HepG2 (cell line): ENCODE data around the gene BPIFA1. TPM values are rescaled to one million over a fixed set of nuclear protein-coding genes. Genes with fewer than 3 reads are reported as not detected.
A peak's percentile ranks its signal among the peaks of the same experiment; 100 is the strongest.

Experiments
- CC2D1A ChIP-seq: sonication (generic); formaldehyde crosslinking; IDR thresholded peaks from 2 replicates; pipeline ENCODE4 v1.8.1; 2023; ENCODE audit warnings: mild to moderate bottlenecking, missing genetic modification reagents
- E2F2 ChIP-seq: sonication (generic); formaldehyde crosslinking; IDR thresholded peaks from 2 replicates; pipeline ENCODE4 v1.4.0; 2020; ENCODE audit warnings: missing genetic modification reagents, borderline replicate concordance
- FOXP1 ChIP-seq, 2 experiments: fragments of 450-650 bp in 1 of 2; IDR thresholded peaks; 2 replicates each; pipeline ENCODE4 v1.6.1; 2017 to 2018; ENCODE audit warnings: antibody characterized with exemption in 1 of 2
- GABPA ChIP-seq, 2 experiments: IDR thresholded peaks; 2 replicates each; pipeline ENCODE4 v1.6.1; 2011 to 2016; ENCODE audit warnings: low read depth in 2 of 2, low read length in 1 of 2, missing biosample characterization in 1 of 2, missing genetic modification characterization in 1 of 2
- HNRNPL ChIP-seq: fragments of 200-400 bp; formaldehyde crosslinking; IDR thresholded peaks from 2 replicates; pipeline ENCODE4 v1.6.1; 2017; ENCODE audit warnings: mild to moderate bottlenecking, low read depth, low read length
- MBD4 ChIP-seq: IDR thresholded peaks from 2 replicates; pipeline ENCODE4 v1.6.1; 2012; ENCODE audit warnings: low read length, inconsistent platforms, borderline replicate concordance
- PHF5A ChIP-seq: IDR thresholded peaks from one replicate; pipeline ENCODE4 v1.6.1; 2018; ENCODE audit warnings: low read depth, missing genetic modification reagents; ENCODE audit not compliant: unreplicated experiment
- SMAD3 ChIP-seq: sonication (generic); formaldehyde crosslinking; IDR thresholded peaks from 2 replicates; pipeline ENCODE4 v1.4.0; 2020; ENCODE audit warnings: missing genetic modification reagents
- SMARCC2 ChIP-seq: fragments of 450-650 bp; IDR thresholded peaks from 2 replicates; pipeline ENCODE4 v1.6.1; 2017; ENCODE audit warnings: antibody characterized with exemption, mild to moderate bottlenecking
- THRA ChIP-seq: sonication (generic); formaldehyde crosslinking; IDR thresholded peaks from 2 replicates; pipeline ENCODE4 v1.4.0; 2020; ENCODE audit warnings: missing genetic modification reagents, borderline replicate concordance
- ZBTB2 ChIP-seq: sonication (generic); formaldehyde crosslinking; IDR thresholded peaks from 2 replicates; pipeline ENCODE4 v1.8.0; 2022; ENCODE audit warnings: low read depth, missing genetic modification reagents
- ZNF296 ChIP-seq: sonication (generic); formaldehyde crosslinking; conservative IDR thresholded peaks from 2 replicates; pipeline ENCODE4 v1.5.0; 2020; ENCODE audit warnings: mild to moderate bottlenecking, missing genetic modification reagents
- ZNF451 ChIP-seq: sonication (generic); formaldehyde crosslinking; IDR thresholded peaks from 2 replicates; pipeline ENCODE4 v1.5.0; 2020; ENCODE audit warnings: mild to moderate bottlenecking, missing genetic modification reagents
- ZNF510 ChIP-seq: sonication (generic); formaldehyde crosslinking; IDR thresholded peaks from 2 replicates; pipeline ENCODE4 v1.4.0; 2020; ENCODE audit warnings: low read depth, mild to moderate bottlenecking, missing genetic modification reagents
- ZNF563 ChIP-seq: sonication (generic); formaldehyde crosslinking; IDR thresholded peaks from 2 replicates; pipeline ENCODE4 v1.8.0; 2022; ENCODE audit warnings: mild to moderate bottlenecking, moderate library complexity, missing genetic modification reagents
- ZNF660 ChIP-seq: sonication (generic); formaldehyde crosslinking; IDR thresholded peaks from 2 replicates; pipeline ENCODE4 v1.5.1; 2020; ENCODE audit warnings: mild to moderate bottlenecking, low read depth, missing genetic modification reagents, borderline replicate concordance
- ZNF674 ChIP-seq: sonication (generic); formaldehyde crosslinking; IDR thresholded peaks from 2 replicates; pipeline ENCODE4 v1.5.0; 2020; ENCODE audit warnings: low read depth, mild to moderate bottlenecking, missing genetic modification reagents
- polyA plus RNA-seq, 8 experiments: library from polyadenylated mRNA; depleted of rRNA in 3 of 8; stranded (reverse) in 7 of 8; unstranded in 1 of 8; fragments of >200 nt; fragmentation: Illumina TruSeq in 4 of 8; extraction: Trizol in 4 of 8; gene quantifications; 2 replicates each; pipeline versions ENCODE4 v1.2.1 to v1.2.3, GENCODE V29; 2011 to 2016; ENCODE audit warnings: low read depth in 4 of 8, missing spikeins in 1 of 8, mixed read lengths in 1 of 8; ENCODE audit not compliant: insufficient read depth in 1 of 8
- total RNA-seq, 5 experiments: library from RNA; depleted of rRNA; stranded (reverse); fragments of >200 nt; fragmentation: Illumina TruSeq; extraction: Trizol; gene quantifications; 2 replicates each; pipeline ENCODE4 v1.2.3, GENCODE V29; 2016; ENCODE audit warnings: low read depth in 1 of 5
- TF ChIP-seq, protein P1 (sequence below): sonication (generic); formaldehyde crosslinking; IDR thresholded peaks from 2 replicates; pipeline ENCODE4 v1.8.1; 2023; ENCODE audit warnings: mild to moderate bottlenecking, inconsistent platforms, moderate library complexity, missing genetic modification reagents, borderline replicate concordance
- TF ChIP-seq, protein P2 (sequence below), 2 experiments: fragments of 450-650 bp in 1 of 2; sonication (generic) in 1 of 2; formaldehyde crosslinking; IDR thresholded peaks; 2 replicates each; pipeline versions ENCODE4 v1.5.0 to v1.8.0; 2020 to 2022; ENCODE audit warnings: mild to moderate bottlenecking in 1 of 2, missing genetic modification reagents in 1 of 2

Gene BPIFA1
- total and polyA plus RNA-seq, 2 of the 13 experiments (the other 11 are each of a cell fraction or from before 2014, with no cell fraction given): not detected

DNA sequence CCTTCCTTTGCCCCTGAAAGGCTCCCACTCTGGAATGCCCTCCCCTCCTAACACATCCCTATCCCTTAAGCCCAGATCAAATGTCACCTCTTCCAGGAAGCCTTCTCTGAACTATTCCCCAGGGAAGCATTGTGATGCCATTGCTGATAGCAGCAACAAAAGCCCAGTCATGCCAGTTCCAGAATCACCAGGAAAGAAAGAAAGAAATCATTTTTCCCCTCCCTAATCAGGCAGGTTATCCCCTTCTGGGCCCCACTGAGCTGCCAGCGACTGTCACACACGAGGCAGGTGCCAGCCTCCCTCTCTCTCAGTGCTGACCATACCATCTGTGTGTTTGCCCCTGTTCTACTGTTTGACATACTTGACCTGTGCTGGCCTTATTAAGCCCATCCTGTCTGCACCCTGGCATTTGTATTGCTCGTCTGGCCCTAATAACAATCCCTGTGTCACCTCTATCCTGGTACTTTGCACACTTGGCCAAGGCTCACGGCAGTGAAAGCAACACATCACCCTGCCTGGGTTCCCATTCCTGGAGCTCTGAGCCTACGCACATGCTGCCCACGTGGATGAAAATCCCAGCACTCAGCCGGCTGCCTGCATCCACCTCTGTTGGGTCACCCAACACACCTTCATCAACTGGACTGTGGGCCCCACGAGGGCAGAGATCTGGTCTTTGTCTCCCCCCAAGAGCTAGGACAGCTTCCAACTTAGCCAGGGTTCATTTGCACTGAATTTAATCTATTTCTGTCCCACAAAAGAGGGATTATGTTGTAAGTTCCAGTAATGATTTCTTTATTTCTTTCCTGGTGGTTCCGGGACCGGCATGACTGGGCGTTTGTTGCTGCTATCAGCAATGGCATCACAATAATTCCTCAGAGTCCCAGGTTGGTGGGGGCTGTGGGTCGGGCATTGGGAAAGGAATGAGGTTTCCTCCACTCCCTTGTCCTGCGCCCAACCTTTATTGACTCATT lies 42.0 kb downstream of the BPIFA1 start (continued):
- TF ChIP-seq ZNF563: peak; percentile 96; the same call in 1 of the 2 replicates
- no peak for TF ChIP-seq CC2D1A
- 0 out of 2 replicates have a peak, but pooled peaks have one; percentile 74 for TF ChIP-seq HNRNPL
- TF ChIP-seq PHF5A (CRISPR knock-in tag): no peak
- peak; percentile 94 for TF ChIP-seq SMAD3
- peak; percentile 84; the same call in 1 of the 2 replicates for TF ChIP-seq ZNF510 (CRISPR knock-in tag)
- TF ChIP-seq E2F2 (CRISPR knock-in tag): no peak
- TF ChIP-seq MBD4: no peak
- TF ChIP-seq THRA (CRISPR knock-in tag): peak; percentile 50; the same call in 1 of the 2 replicates
- no peak for TF ChIP-seq ZNF296 (CRISPR knock-in tag)
- peak; percentile 62; the same call in 1 of the 2 replicates for TF ChIP-seq ZNF674 (CRISPR knock-in tag)
- 0 out of 2 replicates have a peak, but pooled peaks have one; percentile 49 for TF ChIP-seq ZBTB2 (CRISPR knock-in tag)
- TF ChIP-seq FOXP1 (IDR thresholded peaks at IDR 0.05): no peak
- TF ChIP-seq FOXP1 (CRISPR knock-in tag; IDR thresholded peaks at IDR 0.05): 0 out of 2 replicates have a peak, but pooled peaks have one; percentile 47
- TF ChIP-seq GABPA (IDR thresholded peaks at IDR 0.05; ENCODE audit: low read depth, low read length): no peak
- no peak for TF ChIP-seq GABPA (CRISPR knock-in tag; IDR thresholded peaks at IDR 0.05; ENCODE audit: low read depth)
- TF ChIP-seq, protein P1, sequence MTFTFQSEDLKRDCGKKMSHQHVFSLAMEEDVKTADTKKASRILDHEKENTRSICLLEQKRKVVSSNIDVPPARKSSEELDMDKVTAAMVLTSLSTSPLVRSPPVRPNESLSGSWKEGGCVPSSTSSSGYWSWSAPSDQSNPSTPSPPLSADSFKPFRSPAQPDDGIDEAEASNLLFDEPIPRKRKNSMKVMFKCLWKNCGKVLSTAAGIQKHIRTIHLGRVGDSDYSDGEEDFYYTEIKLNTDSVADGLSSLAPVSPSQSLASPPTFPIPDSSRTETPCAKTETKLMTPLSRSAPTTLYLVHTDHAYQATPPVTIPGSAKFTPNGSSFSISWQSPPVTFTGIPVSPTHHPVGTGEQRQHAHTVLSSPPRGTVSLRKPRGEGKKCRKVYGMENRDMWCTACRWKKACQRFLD (CRISPR knock-in tag): peak; percentile 57; the same call in 1 of the 2 replicates
- TF ChIP-seq, protein P2, sequence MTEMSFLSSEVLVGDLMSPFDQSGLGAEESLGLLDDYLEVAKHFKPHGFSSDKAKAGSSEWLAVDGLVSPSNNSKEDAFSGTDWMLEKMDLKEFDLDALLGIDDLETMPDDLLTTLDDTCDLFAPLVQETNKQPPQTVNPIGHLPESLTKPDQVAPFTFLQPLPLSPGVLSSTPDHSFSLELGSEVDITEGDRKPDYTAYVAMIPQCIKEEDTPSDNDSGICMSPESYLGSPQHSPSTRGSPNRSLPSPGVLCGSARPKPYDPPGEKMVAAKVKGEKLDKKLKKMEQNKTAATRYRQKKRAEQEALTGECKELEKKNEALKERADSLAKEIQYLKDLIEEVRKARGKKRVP (CRISPR knock-in tag; IDR thresholded peaks at IDR 0.05): peak in 1 of 2 experiments; percentile 55; a peak in 1 of 4 replicates
- no peak for TF ChIP-seq SMARCC2
- TF ChIP-seq ZNF660 (CRISPR knock-in tag): 0 out of 2 replicates have a peak, but pooled peaks have one; percentile 69
- peak; percentile 61; the same call in 1 of the 2 replicates for TF ChIP-seq ZNF451 (CRISPR knock-in tag)
